ENCODE measurements around the gene PRKX.
"Not testable (repeated sequence)": the region's sequence is repeated elsewhere in the genome, so short reads cannot be mapped to it uniquely, and the experiment has no call there.

- not testable (repeated sequence) for TF ChIP-seq CTCF (IDR thresholded peaks at IDR 0.05; ENCODE audit: control extremely low read depth in 1 of 3, insufficient read depth in 1 of 3, low read depth in 1 of 3, low read length in 3 of 3); EZH2 (IDR thresholded peaks at IDR 0.05; ENCODE audit: low read depth, low read length, severe bottlenecking); POLR2A (IDR thresholded peaks at IDR 0.05; ENCODE audit: control extremely low read depth in 1 of 2, low read depth in 2 of 2, low read length in 2 of 2); CHD2 (IDR thresholded peaks at IDR 0.05; ENCODE audit: low read length); SAP30 (IDR thresholded peaks at IDR 0.05; ENCODE audit: insufficient read depth, insufficient replicate concordance, low read length)
These were observed 49.7 kb downstream of the PRKX start for GRCh38 chrX:3663576-3664250.
